ENCODE data around the gene TXNDC5. TPM values are rescaled to one million over a fixed set of nuclear protein-coding genes. Genes with fewer than 3 reads are reported as not detected.

Gene TXNDC5
- total and polyA plus RNA-seq, 2 of the 13 experiments (the other 11 are each of a cell fraction or from before 2014, with no cell fraction given) = 287 to 578 TPM

DNA sequence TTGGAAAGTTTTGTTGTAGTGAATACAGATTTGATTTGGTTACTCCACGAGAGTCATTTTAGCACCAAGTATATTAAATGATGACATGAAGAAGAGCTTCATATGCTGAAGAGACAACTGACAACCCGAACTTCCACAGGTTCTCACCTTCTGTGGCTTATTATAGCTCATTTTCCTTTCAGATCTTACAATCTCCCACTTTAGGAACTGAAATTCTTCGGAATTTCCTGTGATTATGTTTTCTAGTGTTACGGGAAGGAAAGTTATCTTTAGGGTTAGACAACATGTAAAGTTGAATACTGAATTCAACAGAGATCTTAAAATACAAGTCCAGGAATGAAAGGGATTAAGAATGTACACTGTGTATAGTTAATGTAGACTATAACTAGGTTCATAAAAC is 49.6 kb upstream of the TXNDC5 start (continued):
- TF ChIP-seq, protein P1, sequence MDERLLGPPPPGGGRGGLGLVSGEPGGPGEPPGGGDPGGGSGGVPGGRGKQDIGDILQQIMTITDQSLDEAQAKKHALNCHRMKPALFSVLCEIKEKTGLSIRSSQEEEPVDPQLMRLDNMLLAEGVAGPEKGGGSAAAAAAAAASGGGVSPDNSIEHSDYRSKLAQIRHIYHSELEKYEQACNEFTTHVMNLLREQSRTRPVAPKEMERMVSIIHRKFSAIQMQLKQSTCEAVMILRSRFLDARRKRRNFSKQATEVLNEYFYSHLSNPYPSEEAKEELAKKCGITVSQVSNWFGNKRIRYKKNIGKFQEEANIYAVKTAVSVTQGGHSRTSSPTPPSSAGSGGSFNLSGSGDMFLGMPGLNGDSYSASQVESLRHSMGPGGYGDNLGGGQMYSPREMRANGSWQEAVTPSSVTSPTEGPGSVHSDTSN (CRISPR knock-in tag; IDR thresholded peaks at IDR 0.05) = no peak
- TF ChIP-seq, protein P2, sequence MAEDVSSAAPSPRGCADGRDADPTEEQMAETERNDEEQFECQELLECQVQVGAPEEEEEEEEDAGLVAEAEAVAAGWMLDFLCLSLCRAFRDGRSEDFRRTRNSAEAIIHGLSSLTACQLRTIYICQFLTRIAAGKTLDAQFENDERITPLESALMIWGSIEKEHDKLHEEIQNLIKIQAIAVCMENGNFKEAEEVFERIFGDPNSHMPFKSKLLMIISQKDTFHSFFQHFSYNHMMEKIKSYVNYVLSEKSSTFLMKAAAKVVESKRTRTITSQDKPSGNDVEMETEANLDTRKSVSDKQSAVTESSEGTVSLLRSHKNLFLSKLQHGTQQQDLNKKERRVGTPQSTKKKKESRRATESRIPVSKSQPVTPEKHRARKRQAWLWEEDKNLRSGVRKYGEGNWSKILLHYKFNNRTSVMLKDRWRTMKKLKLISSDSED (CRISPR knock-in tag; IDR thresholded peaks at IDR 0.05) = no peak

DNA sequence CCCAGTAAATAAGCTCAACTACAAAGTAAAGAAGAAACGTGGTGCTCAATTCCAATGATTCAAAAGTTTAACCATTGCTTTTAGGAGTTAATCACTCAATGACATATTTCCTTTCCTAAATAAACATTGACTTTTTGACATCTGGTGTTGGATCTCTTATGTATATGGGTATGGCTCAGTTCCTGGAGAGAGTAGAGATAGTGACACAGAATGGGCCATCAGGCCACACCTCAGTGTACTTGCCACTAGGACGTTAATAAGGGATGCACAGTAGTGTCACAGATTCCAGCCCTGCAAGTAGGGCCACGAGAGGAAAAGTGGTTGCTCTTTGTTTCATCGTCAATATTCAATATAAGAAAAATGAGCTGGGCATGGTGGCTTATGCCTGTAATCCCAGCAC is 48.9 kb upstream of the TXNDC5 start:
- CTCF ChIA-PET (ENCODE audit: low intra/inter-chr PET ratio, low total read pairs) = no interaction called here
- Histone ChIP-seq H3K79me2 (ENCODE audit: insufficient read depth, low read length) (no peaks in the 10 kb centered on the region), H3K36me3 (replicated peaks in 1 of 2; ENCODE audit: control insufficient read depth in 1 of 2, insufficient read depth in 2 of 2, low read length in 2 of 2) (no peaks in the 10 kb centered on the region), H3K27ac (ENCODE audit: extremely low read length, insufficient read depth, low read length) (no peak overlapping the region), H3K4me3 (replicated peaks in 1 of 3; ENCODE audit: insufficient read depth in 1 of 3, low read depth in 2 of 3, low read length in 3 of 3) (no peak overlapping the region), H4K20me1 (ENCODE audit: insufficient read depth, low read length) (no peaks in the 10 kb centered on the region), H3K4me2 (ENCODE audit: low read depth, low read length) (no peak overlapping the region), H3K4me1 (ENCODE audit: insufficient read depth, low read length) (no peaks in the 10 kb centered on the region), H3K9me3 (ENCODE audit: low read length) (no peaks in the 10 kb centered on the region), H2AFZ (ENCODE audit: low read length) (no peak overlapping the region), H3K27me3 (ENCODE audit: control insufficient read depth in 1 of 2, insufficient read depth in 2 of 2, low read length in 2 of 2) (no peaks in the 10 kb centered on the region; a peak in 1 of 5 replicates), H3K9ac (ENCODE audit: insufficient read depth, low read depth, low read length) (no peak overlapping the region)
- POLR2A ChIA-PET = no interaction called here
- 0 out of 3 replicates have a peak, but pooled peaks have one; percentile 39 for ATAC-seq
- 18% methylated on average over 4 of the region's 4 CpGs for WGBS (ENCODE audit: low lambda C conversion rate)
- no peak for FAIRE-seq
- intact Hi-C loops (cut with micrococcal nuclease; ENCODE audit: unreplicated experiment) = no loop called here
- TF ChIP-seq GZF1 (CRISPR knock-in tag; IDR thresholded peaks at IDR 0.05) (no peak), BCL6 (CRISPR knock-in tag; IDR thresholded peaks at IDR 0.05) (peak; percentile 80)
- in situ Hi-C loops (cut with HindIII; ENCODE audit: extremely low pct_ligation_motif_present, low pct_unique_long_range_greater_than_20kb) = no loop called here
- DNase-seq (ENCODE audit: low spot score) = no peak
- no TSS peak for BruUV-seq (replicated peaks)

DNA sequence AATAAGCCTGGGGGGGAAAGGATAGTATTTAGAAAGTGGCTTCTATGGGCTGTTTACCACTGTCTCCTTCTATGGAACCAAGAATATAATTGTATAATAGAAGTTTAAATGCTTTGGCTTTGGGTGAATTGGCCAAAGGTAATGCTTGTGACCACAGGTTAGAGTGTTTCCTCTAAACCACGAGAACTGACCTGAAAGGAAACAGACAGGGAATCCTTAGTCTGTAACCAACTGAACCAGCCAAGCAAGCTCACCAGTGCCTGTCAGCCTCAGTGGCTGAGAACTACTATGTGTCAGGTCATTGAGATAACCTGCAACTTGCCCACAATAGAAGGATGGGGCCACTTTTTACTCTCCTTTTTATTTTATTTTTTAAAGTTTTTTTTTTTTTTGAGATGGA is 47.9 kb upstream of the TXNDC5 start:
- H3K36me3 ChIP-seq (replicated peaks in 1 of 2; ENCODE audit: control insufficient read depth in 1 of 2, insufficient read depth in 2 of 2, low read length in 2 of 2) = no peaks in the 10 kb centered on the region
- no peaks in the 10 kb centered on the region for H3K9me3 ChIP-seq (ENCODE audit: low read length)
- H3K4me2 ChIP-seq (ENCODE audit: low read depth, low read length) = no peak overlapping the region
- no TSS peak for BruUV-seq (replicated peaks)
- no peak overlapping the region for H3K27ac ChIP-seq (ENCODE audit: extremely low read length, insufficient read depth, low read length)
- 33% methylated on average over 1 of the region's 1 CpG for WGBS (ENCODE audit: low lambda C conversion rate)
- ATAC-seq (no peak), FAIRE-seq (no peak), DNase-seq (ENCODE audit: low spot score) (no peak)
- H3K4me3 ChIP-seq (replicated peaks in 1 of 3; ENCODE audit: insufficient read depth in 1 of 3, low read depth in 2 of 3, low read length in 3 of 3) = no peak overlapping the region
- H3K4me1 ChIP-seq (ENCODE audit: insufficient read depth, low read length) = no peaks in the 10 kb centered on the region
- H2AFZ ChIP-seq (ENCODE audit: low read length) = no peak overlapping the region
- intact Hi-C loops (cut with micrococcal nuclease; ENCODE audit: unreplicated experiment) = no loop called here
- H3K27me3 ChIP-seq (ENCODE audit: control insufficient read depth in 1 of 2, insufficient read depth in 2 of 2, low read length in 2 of 2) = no peaks in the 10 kb centered on the region; a peak in 1 of 5 replicates
- no peaks in the 10 kb centered on the region for H3K79me2 ChIP-seq (ENCODE audit: insufficient read depth, low read length)
- H4K20me1 ChIP-seq (ENCODE audit: insufficient read depth, low read length) = no peaks in the 10 kb centered on the region
- POLR2A ChIA-PET = no interaction called here
- TF ChIP-seq KLF15 (CRISPR knock-in tag; IDR thresholded peaks at IDR 0.05; ENCODE audit: borderline replicate concordance) = no peak
- in situ Hi-C loops (cut with HindIII; ENCODE audit: extremely low pct_ligation_motif_present, low pct_unique_long_range_greater_than_20kb) = no loop called here
- no peak overlapping the region for H3K9ac ChIP-seq (ENCODE audit: insufficient read depth, low read depth, low read length)
- CTCF ChIA-PET (ENCODE audit: low intra/inter-chr PET ratio, low total read pairs) = no interaction called here

Data from HepG2 (cell line).